HepG2 (cell line): ENCODE data around the gene SLC28A1. TPM values are rescaled to one million over a fixed set of nuclear protein-coding genes. Genes with fewer than 3 reads are reported as not detected.

ENCODE experiments used
- AGO2 ChIP-seq: fragments of 200-400 bp; formaldehyde crosslinking; optimal IDR thresholded peaks from 2 replicates; pipeline ENCODE3; 2017; ENCODE audit warnings: mild to moderate bottlenecking, low read depth, low read length, moderate library complexity
- ATRX ChIP-seq: sonication (generic); formaldehyde crosslinking; IDR thresholded peaks from 2 replicates; pipeline ENCODE4 v1.4.0; 2020; ENCODE audit warnings: missing genetic modification reagents, borderline replicate concordance
- FOXK2 ChIP-seq: fragments of 450-650 bp; IDR thresholded peaks from 2 replicates; pipeline ENCODE4 v1.6.1; 2016
- HMGXB4 ChIP-seq, 2 experiments: sonication (generic) in 1 of 2; formaldehyde crosslinking in 1 of 2; IDR thresholded peaks; 2 replicates each; pipeline versions ENCODE4 v1.4.0 to v1.6.1; 2018 to 2020; ENCODE audit warnings: missing genetic modification reagents in 2 of 2, borderline replicate concordance in 1 of 2, low read depth in 1 of 2, mild to moderate bottlenecking in 1 of 2, missing biosample characterization in 1 of 2
- PAX8 ChIP-seq: sonication (generic); formaldehyde crosslinking; IDR thresholded peaks from 2 replicates; pipeline ENCODE4 v1.8.0; 2022; ENCODE audit warnings: mild to moderate bottlenecking, missing genetic modification reagents, borderline replicate concordance
- POLR2G ChIP-seq: fragments of 200-400 bp; formaldehyde crosslinking; IDR thresholded peaks from 2 replicates; pipeline ENCODE4 v1.6.1; 2018; ENCODE audit warnings: mild to moderate bottlenecking, low read depth, low read length, moderate library complexity
- SNAPC5 ChIP-seq: sonication (generic); formaldehyde crosslinking; IDR thresholded peaks from 2 replicates; pipeline ENCODE4 v1.8.1; 2023; ENCODE audit warnings: mild to moderate bottlenecking, missing genetic modification reagents, borderline replicate concordance
- STAG1 ChIP-seq: sonication (generic); formaldehyde crosslinking; IDR thresholded peaks from 2 replicates; pipeline ENCODE4 v1.4.0; 2020; ENCODE audit warnings: missing genetic modification reagents
- ZNF253 ChIP-seq: sonication (generic); formaldehyde crosslinking; IDR thresholded peaks from 2 replicates; pipeline ENCODE4 v1.8.0; 2022; ENCODE audit warnings: mild to moderate bottlenecking, missing genetic modification reagents, borderline replicate concordance
- ZNF354B ChIP-seq: sonication (generic); formaldehyde crosslinking; IDR thresholded peaks from 2 replicates; pipeline ENCODE4 v1.8.0; 2022; ENCODE audit warnings: mild to moderate bottlenecking, missing genetic modification reagents
- polyA plus RNA-seq, 8 experiments: library from polyadenylated mRNA; depleted of rRNA in 3 of 8; stranded (reverse) in 7 of 8; unstranded in 1 of 8; fragments of >200 nt; fragmentation: Illumina TruSeq in 4 of 8; extraction: Trizol in 4 of 8; gene quantifications; 2 replicates each; pipeline versions ENCODE4 v1.2.1 to v1.2.3, GENCODE V29; 2011 to 2016; ENCODE audit warnings: low read depth in 4 of 8, missing spikeins in 1 of 8, mixed read lengths in 1 of 8; ENCODE audit not compliant: insufficient read depth in 1 of 8
- total RNA-seq, 5 experiments: library from RNA; depleted of rRNA; stranded (reverse); fragments of >200 nt; fragmentation: Illumina TruSeq; extraction: Trizol; gene quantifications; 2 replicates each; pipeline ENCODE4 v1.2.3, GENCODE V29; 2016; ENCODE audit warnings: low read depth in 1 of 5

The SLC28A1 gene
- total and polyA plus RNA-seq, 2 of the 13 experiments (the other 11 are each of a cell fraction or from before 2014, with no cell fraction given), result 0.31 to 5.8 TPM

- no peak for TF ChIP-seq POLR2G
- no peak for TF ChIP-seq ATRX (CRISPR knock-in tag)
- TF ChIP-seq SNAPC5 (CRISPR knock-in tag), result no peak
- no peak for TF ChIP-seq ZNF354B
- TF ChIP-seq HMGXB4 (CRISPR knock-in tag; IDR thresholded peaks at IDR 0.05; ENCODE audit: borderline replicate concordance in 1 of 2, low read depth in 1 of 2), result 0 out of 4 replicates have a peak, but pooled peaks of 1 of the 2 experiments have one; percentile 23
- TF ChIP-seq AGO2, result no peak
- no peak for TF ChIP-seq PAX8 (CRISPR knock-in tag)
- no peak for TF ChIP-seq ZNF253 (CRISPR knock-in tag)
- peak; percentile 52 for TF ChIP-seq STAG1
- no peak for TF ChIP-seq FOXK2
Measured at GRCh38 chr15:84862214-84862975, 22.1 kb upstream of the SLC28A1 start (continued).
